Ishikawa (cell line): Measurements from ENCODE around the gene AKNA.

Experiments
- EP300 ChIP-seq: IDR thresholded peaks from 2 replicates; pipeline ENCODE4 v1.6.1; 2012; ENCODE audit warnings: borderline replicate concordance
- FOXM1 ChIP-seq: IDR thresholded peaks from 2 replicates; pipeline ENCODE4 v1.6.1; 2012; ENCODE audit warnings: low read depth, borderline replicate concordance
- RAD21 ChIP-seq: IDR thresholded peaks from 2 replicates; pipeline ENCODE4 v1.6.1; 2012; ENCODE audit warnings: low read depth
- YY1 ChIP-seq: IDR thresholded peaks from 2 replicates; pipeline ENCODE4 v1.6.1; 2012; ENCODE audit warnings: low read depth
- ZBTB7A ChIP-seq: IDR thresholded peaks from 2 replicates; pipeline ENCODE4 v1.6.1; 2012; ENCODE audit warnings: low read depth

- TF ChIP-seq RAD21 = no peak
- no peak for TF ChIP-seq FOXM1
- TF ChIP-seq ZBTB7A = no peak
- no peak for TF ChIP-seq EP300
- TF ChIP-seq YY1 = no peak
Measured at GRCh38 chr9:114378883-114379282, 8.9 kb downstream of the AKNA start.
